HCT116 (cell line): Measurements from ENCODE around the gene OR6B2. TPM values are rescaled to one million over a fixed set of nuclear protein-coding genes. Genes with fewer than 3 reads are reported as not detected.

Experiments used
- ATAC-seq: fragments of 200-7000 bp; cut with Tn5 transposase; 2 replicates; pipeline ENCODE4 v1.9.1; 2020; ENCODE audit warnings: mild to moderate bottlenecking, moderate library complexity
- BruUV-seq: library from RNA; stranded (reverse); fragments of 400-500 nt; replicated peaks from 2 replicates; lab custom pipeline; 2021; lab: Mats Ljungman, UMichigan
- CTCF ChIA-PET: fragments of 300-600 bp; sonication (Branson Sonifier 250); formaldehyde crosslinking; loops from one replicate; lab custom pipeline; 2021; ENCODE audit warnings: antibody characterized with exemption; lab: Charles Lee
- POLR2A ChIA-PET: fragments of 300-600, 350-600 bp; sonication (Branson Sonifier 250); formaldehyde crosslinking; loops from one replicate; lab custom pipeline; 2021; ENCODE audit warnings: antibody characterized with exemption; lab: Charles Lee
- RAD21 ChIA-PET, 2 experiments: fragments of 300-600 bp; sonication (Branson Sonifier 250); formaldehyde crosslinking; loops; one replicate each; lab custom pipeline; 2023; ENCODE audit warnings: low total read pairs in 2 of 2; ENCODE audit not compliant: uncharacterized antibody in 2 of 2, unreplicated experiment in 2 of 2, low non-redundant PET in 1 of 2; lab: Charles Lee
- DNase-seq: peaks from one replicate; pipeline ENCODE4 v3.0.0-alpha.2; 2010; ENCODE audit warnings: low read depth, low spot score
- H2AFZ ChIP-seq: fragments of 200-600 bp; shearing (Covaris generic), sonication (generic); 2 replicates; pipeline ENCODE4 v1.6.1; 2017; ENCODE audit warnings: low read depth, mixed run types, mixed read lengths, antibody characterized with exemption, low read length; ENCODE audit not compliant: poor library complexity, severe bottlenecking
- H3K27ac ChIP-seq: 2 replicates; pipeline ENCODE4 v1.5.1; 2012; ENCODE audit warnings: low read depth, low read length
- H3K27me3 ChIP-seq: fragments of 200-600 bp; sonication (generic); 2 replicates; pipeline ENCODE4 v1.6.1; 2016; ENCODE audit warnings: mixed run types, low read length, mixed read lengths; ENCODE audit not compliant: insufficient read depth
- H3K36me3 ChIP-seq, 2 experiments: fragments of 200-500 bp in 1 of 2; fragments of 200-600 bp in 1 of 2; sonication (Bioruptor generic) in 1 of 2; sonication (generic) in 1 of 2; 2 replicates each; pipeline versions ENCODE4 v1.5.1 to v1.6.1; 2014 to 2016; ENCODE audit warnings: low read length in 2 of 2, inconsistent platforms in 1 of 2, mixed read lengths in 1 of 2, mixed run types in 1 of 2; ENCODE audit not compliant: insufficient read depth in 2 of 2, control insufficient read depth in 1 of 2
- H3K4me1 ChIP-seq, 2 experiments: fragments of 200-600 bp in 1 of 2; sonication (generic) in 1 of 2; 2 replicates each; pipeline versions ENCODE4 v1.5.1 to v1.6.1; 2012 to 2017; ENCODE audit warnings: low read length in 2 of 2, inconsistent platforms in 1 of 2, mild to moderate bottlenecking in 1 of 2, mixed read lengths in 1 of 2, mixed run types in 1 of 2, moderate library complexity in 1 of 2; ENCODE audit not compliant: insufficient read depth in 2 of 2, control insufficient read depth in 1 of 2
- H3K4me2 ChIP-seq: fragments of 200-600 bp; sonication (generic); 2 replicates; pipeline ENCODE4 v1.6.1; 2017; ENCODE audit warnings: mixed run types, low read length, mixed read lengths
- H3K4me3 ChIP-seq, 2 experiments: fragments of 200-600 bp in 1 of 2; sonication (generic) in 1 of 2; replicated peaks in 1 of 2; 2 replicates each; pipeline ENCODE4 v1.5.1; 2011 to 2016; ENCODE audit warnings: low read length in 2 of 2, control low read depth in 1 of 2, low read depth in 1 of 2, mild to moderate bottlenecking in 1 of 2, mixed read lengths in 1 of 2, mixed run types in 1 of 2
- H3K79me2 ChIP-seq: fragments of 200-600 bp; sonication (generic); 2 replicates; pipeline ENCODE4 v1.6.1; 2017; ENCODE audit warnings: mild to moderate bottlenecking, mixed run types, low read length, moderate library complexity, mixed read lengths; ENCODE audit not compliant: insufficient read depth
- H3K9ac ChIP-seq: fragments of 200-600 bp; sonication (generic); 2 replicates; pipeline ENCODE4 v1.6.1; 2016; ENCODE audit warnings: low read length, mixed read lengths
- H3K9me2 ChIP-seq: fragments of 200-600 bp; sonication (generic), shearing (Covaris generic); 2 replicates; pipeline ENCODE4 v1.6.1; 2017; ENCODE audit warnings: mixed run types, mild to moderate bottlenecking, moderate library complexity; ENCODE audit not compliant: insufficient read depth
- H3K9me3 ChIP-seq, 2 experiments: fragments of 200-500 bp in 1 of 2; fragments of 200-600 bp in 1 of 2; sonication (Bioruptor generic) in 1 of 2; sonication (generic) in 1 of 2; 2 replicates each; pipeline ENCODE4 v1.6.1; 2014 to 2017; ENCODE audit warnings: low read length in 2 of 2, mixed read lengths in 2 of 2, inconsistent platforms in 1 of 2, low read depth in 1 of 2, mild to moderate bottlenecking in 1 of 2, mixed run types in 1 of 2, moderate library complexity in 1 of 2; ENCODE audit not compliant: control insufficient read depth in 1 of 2, insufficient read depth in 1 of 2
- H4K20me1 ChIP-seq: fragments of 200-600 bp; sonication (generic), shearing (Covaris generic); 2 replicates; pipeline ENCODE4 v1.6.1; 2017; ENCODE audit warnings: mixed run types, mild to moderate bottlenecking, moderate library complexity; ENCODE audit not compliant: insufficient read depth
- ATF3 ChIP-seq: IDR thresholded peaks from 2 replicates; pipeline ENCODE4 v1.6.1; 2012
- EGR1 ChIP-seq: IDR thresholded peaks from 2 replicates; pipeline ENCODE4 v1.6.1; 2012; ENCODE audit warnings: low read depth
- FOSL1 ChIP-seq: IDR thresholded peaks from 2 replicates; pipeline ENCODE4 v1.6.1; 2012; ENCODE audit warnings: low read depth
- RAD21 ChIP-seq: IDR thresholded peaks from 2 replicates; pipeline ENCODE4 v1.6.1; 2012; ENCODE audit warnings: low read depth, mild to moderate bottlenecking
- SIN3A ChIP-seq: IDR thresholded peaks from 2 replicates; pipeline ENCODE4 v1.6.1; 2012; ENCODE audit warnings: low read depth
- SP1 ChIP-seq: IDR thresholded peaks from 2 replicates; pipeline ENCODE4 v1.6.1; 2012; ENCODE audit warnings: low read depth
- ZBTB33 ChIP-seq: IDR thresholded peaks from 2 replicates; pipeline ENCODE4 v1.6.1; 2011; ENCODE audit warnings: mild to moderate bottlenecking, low read length, moderate library complexity; ENCODE audit not compliant: insufficient replicate concordance; ENCODE audit errors: extremely low read depth
- ZFX ChIP-seq: fragments of 450-650 bp; IDR thresholded peaks from 2 replicates; pipeline ENCODE4 v1.6.1; 2017
- ZNF274 ChIP-seq: fragments of 200-500 bp; sonication (Bioruptor generic); IDR thresholded peaks from 2 replicates; pipeline ENCODE4 v1.6.1; 2014; ENCODE audit warnings: mild to moderate bottlenecking, low read depth, low read length, inconsistent platforms
- intact Hi-C: fragments of 100-400 bp; cut with micrococcal nuclease; formaldehyde crosslinking; loops from 2 replicates; pipeline ENCODE4 v1.10.0; 2022
- total RNA-seq: library from RNA; stranded (reverse); gene quantifications from one replicate; pipeline ENCODE4 v1.2.1, GENCODE V29; 2021; ENCODE audit not compliant: unreplicated experiment

Gene OR6B2
- total RNA-seq, 1 experiment from 2014 or later: not detected

GRCh38 chr2:240069829-240070228 lies 39.6 kb upstream of the OR6B2 start:
- Histone ChIP-seq H3K9ac (no peak overlapping the region), H3K4me3 (no peak overlapping the region), H3K27me3 (no peaks in the 10 kb centered on the region), H3K79me2 (no peaks in the 10 kb centered on the region), H3K9me3 (no peaks in the 10 kb centered on the region), H4K20me1 (no peaks in the 10 kb centered on the region), H3K27ac (no peak overlapping the region), H2AFZ (no peak overlapping the region)
- intact Hi-C loops: no loop called here
- DNase-seq (no peak), ATAC-seq (no peak)
- BruUV-seq: no TSS peak
- RAD21 ChIA-PET: no interaction called here
- TF ChIP-seq ZFX: no peak
- no peak for TF ChIP-seq ZBTB33
- TF ChIP-seq ZNF274: no peak
- no peak for TF ChIP-seq FOSL1
- TF ChIP-seq ATF3: no peak
- no peak for TF ChIP-seq EGR1
- TF ChIP-seq, all 23 proteins: peak for 0
- Histone ChIP-seq H3K9me2 (no peaks in the 10 kb centered on the region), H3K4me2 (no peak overlapping the region), H3K4me1 (no peaks in the 10 kb centered on the region), H3K36me3 (no peaks in the 10 kb centered on the region)
- CTCF ChIA-PET: interaction anchor here (1.7 kb wide), 1 partner anchor 9 kb away, joined by 6 read pairs; no protein-coding TSS in a partner anchor
- POLR2A ChIA-PET: no interaction called here

DNA sequence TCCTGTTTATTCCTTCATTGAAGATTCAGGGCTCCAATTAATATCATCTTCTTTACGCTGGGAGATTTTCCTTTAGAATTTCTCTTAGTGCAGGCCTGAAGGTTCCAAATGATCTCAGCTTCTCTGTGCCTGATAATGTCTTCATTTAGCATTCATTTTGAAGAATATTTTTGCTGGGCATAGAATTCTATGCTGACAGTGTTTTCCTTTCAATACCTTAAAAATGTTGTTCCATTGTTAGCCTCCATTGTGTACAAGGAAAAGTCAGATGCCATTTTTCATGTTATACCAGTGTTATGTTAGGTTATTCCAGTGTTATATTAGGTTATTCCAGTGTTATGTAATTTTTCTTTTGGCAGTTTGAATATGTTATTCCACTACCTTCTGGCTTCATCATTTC lies 38.0 kb upstream of the OR6B2 start:
- Histone ChIP-seq H3K79me2 (no peaks in the 10 kb centered on the region), H3K4me2 (no peak overlapping the region), H3K4me3 (no peak overlapping the region), H4K20me1 (no peaks in the 10 kb centered on the region), H2AFZ (no peak overlapping the region), H3K36me3 (no peaks in the 10 kb centered on the region), H3K9ac (no peak overlapping the region), H3K27ac (no peak overlapping the region), H3K9me3 (no peaks in the 10 kb centered on the region), H3K9me2 (no peaks in the 10 kb centered on the region), H3K4me1 (no peaks in the 10 kb centered on the region), H3K27me3 (no peaks in the 10 kb centered on the region)
- intact Hi-C loops: no loop called here
- ChIA-PET RAD21 (no interaction called here), CTCF (no interaction called here), POLR2A (no interaction called here)
- no peak for DNase-seq
- ATAC-seq: no peak
- TF ChIP-seq SIN3A (no peak), SP1 (no peak), RAD21 (no peak)
- BruUV-seq: no TSS peak
